Osteocyte (in vitro differentiated cells): Measurements from ENCODE around the gene FBRS. TPM values are rescaled to one million over a fixed set of nuclear protein-coding genes. Genes with fewer than 3 reads are reported as not detected.

Source experiments
- DNase-seq: peaks from one replicate; pipeline ENCODE4 v3.0.0; 2021; ENCODE audit warnings: mixed read lengths; ENCODE audit not compliant: unreplicated experiment; ENCODE audit errors: extremely low spot score
- H3K27ac Mint-ChIP-seq: one replicate; pipeline ENCODE4 v1.8.0; 2021; ENCODE audit warnings: mild to moderate bottlenecking, mixed read lengths; ENCODE audit not compliant: unreplicated experiment
- H3K27me3 Mint-ChIP-seq: one replicate; pipeline ENCODE4 v1.8.0; 2021; ENCODE audit warnings: mixed read lengths; ENCODE audit not compliant: unreplicated experiment
- H3K36me3 Mint-ChIP-seq: one replicate; pipeline ENCODE4 v1.8.0; 2021; ENCODE audit warnings: mixed read lengths; ENCODE audit not compliant: unreplicated experiment
- H3K4me1 Mint-ChIP-seq: one replicate; pipeline ENCODE4 v1.8.0; 2021; ENCODE audit warnings: mixed read lengths; ENCODE audit not compliant: unreplicated experiment
- H3K4me3 Mint-ChIP-seq: one replicate; pipeline ENCODE4 v1.8.0; 2021; ENCODE audit warnings: mild to moderate bottlenecking, moderate library complexity, mixed read lengths; ENCODE audit not compliant: unreplicated experiment
- H3K9me3 Mint-ChIP-seq: one replicate; pipeline ENCODE4 v1.8.0; 2021; ENCODE audit warnings: mixed read lengths; ENCODE audit not compliant: unreplicated experiment
- CTCF ChIP-seq: fragments of 200-600 bp; sonication (generic); IDR thresholded peaks from 2 replicates; pipeline ENCODE4 v1.5.0; 2021; ENCODE audit warnings: antibody characterized with exemption, mild to moderate bottlenecking, moderate library complexity
- long read RNA-seq: library from polyadenylated mRNA; unstranded; transcript quantifications from one replicate; pipeline ENCODE4 v2.0.0, GENCODE V29; 2021
- total RNA-seq: library from RNA; stranded (reverse); gene quantifications from 2 replicates; pipeline ENCODE4 v1.2.1, GENCODE V29; 2021

FBRS gene
- 66.5 and 67.4 TPM in 2 replicates for total RNA-seq
- long read RNA-seq, partial matches to known transcripts = 0 of 2 reads
- long read RNA-seq, other reads (novel, unspliced or antisense) = 2 of 2 reads

- peak within 1 kb of the TSS; percentile 98 for H3K4me3 Mint-ChIP-seq
- DNase-seq = peak; percentile 100
- peak; percentile 79 for TF ChIP-seq CTCF
- H3K27me3 Mint-ChIP-seq = no peaks in the 10 kb centered on the region
- H3K9me3 Mint-ChIP-seq = no peaks in the 10 kb centered on the region
- H3K4me1 Mint-ChIP-seq = peaks cover 32% of the 10 kb centered on the region
- peaks cover 8% of the 10 kb centered on the region for H3K36me3 Mint-ChIP-seq
- H3K27ac Mint-ChIP-seq = peak within 1 kb of the TSS; percentile 100
These were observed at the start of gene FBRS for GRCh38 chr16:30657866-30658730. TSS of gene FBRS (plus strand) at chr16:30658431. CDS start at chr16:30659519, 1,088 bp downstream.

- H3K36me3 Mint-ChIP-seq = peaks cover 22% of the 10 kb centered on the region
- no peaks in the 10 kb centered on the region for H3K27me3 Mint-ChIP-seq
- no peak for TF ChIP-seq CTCF
- no peaks in the 10 kb centered on the region for H3K9me3 Mint-ChIP-seq
- peak overlapping the region; percentile 94 for H3K27ac Mint-ChIP-seq
- peaks cover 9% of the 10 kb centered on the region for H3K4me1 Mint-ChIP-seq
- DNase-seq = peak; percentile 87
- peak overlapping the region; percentile 88 for H3K4me3 Mint-ChIP-seq
These were observed 49.0 kb upstream of the FBRS start for GRCh38 chr16:30609002-30609925.

GRCh38 chr16:30609926-30610839, 48.0 kb upstream of the FBRS start, which contains the start of gene ZNF689:
TSS of gene ZNF689 (minus strand) at chr16:30610389. CDS start at chr16:30610041, 348 bp downstream.
- TF ChIP-seq CTCF = no peak
- peaks cover 9% of the 10 kb centered on the region for H3K4me1 Mint-ChIP-seq
- no peaks in the 10 kb centered on the region for H3K27me3 Mint-ChIP-seq
- no peaks in the 10 kb centered on the region for H3K9me3 Mint-ChIP-seq
- peaks cover 15% of the 10 kb centered on the region for H3K36me3 Mint-ChIP-seq
- H3K27ac Mint-ChIP-seq = peak within 1 kb of the TSS; percentile 94
- DNase-seq = peak; percentile 98
- H3K4me3 Mint-ChIP-seq = peak within 1 kb of the TSS; percentile 88

DNA sequence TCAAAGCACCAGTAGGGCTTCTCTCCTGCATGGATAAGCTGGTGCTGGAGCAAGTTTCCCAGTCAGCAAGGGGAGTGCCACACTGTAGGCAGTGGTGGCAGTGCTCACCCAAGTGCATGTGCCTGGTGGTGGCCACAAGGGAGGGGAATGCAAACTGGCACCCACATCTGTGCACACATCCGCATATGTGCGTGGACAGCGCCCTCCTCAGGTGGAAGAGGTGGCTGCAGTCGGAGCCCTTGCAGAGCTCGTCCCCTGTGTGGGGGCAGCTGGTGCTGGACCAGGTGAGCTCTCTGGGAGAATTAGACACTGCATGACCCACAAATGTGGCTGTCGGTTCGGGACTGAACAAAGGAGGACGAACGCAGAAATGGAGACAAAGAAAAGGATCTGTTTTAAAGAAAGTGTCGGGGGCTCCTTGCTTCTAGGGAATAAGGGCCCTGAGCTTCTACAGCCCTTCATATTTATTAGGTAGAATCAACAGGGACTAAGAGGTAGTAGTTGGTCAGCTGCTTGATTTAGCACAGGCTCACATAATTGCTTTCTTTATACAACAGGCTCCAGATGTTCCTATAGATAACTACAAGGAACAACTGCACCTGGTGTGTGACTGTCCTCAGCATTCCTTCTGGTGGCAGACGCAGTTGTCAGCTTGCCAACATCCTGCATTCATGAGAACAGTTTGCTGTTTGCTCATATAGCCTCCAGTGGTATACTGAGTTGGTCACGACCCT, 42.7 kb upstream of the FBRS start:
- Mint-ChIP-seq H3K9me3 (no peaks in the 10 kb centered on the region), H3K27me3 (peaks cover 14% of the 10 kb centered on the region), H3K36me3 (no peaks in the 10 kb centered on the region), H3K4me1 (peaks cover 1% of the 10 kb centered on the region), H3K4me3 (no peak overlapping the region), H3K27ac (no peak overlapping the region)
- DNase-seq = no peak
- peak; percentile 42 for TF ChIP-seq CTCF
